NCI-H510A (cell line): Measurements from ENCODE around the gene SEL1L3.

Source experiments
- DNase-seq: peaks from one replicate; lab custom pipeline; 2025; lab: John Stamatoyannopoulos, UW

Gene SEL1L3

GRCh38 chr4:25816591-25817058 lies 46.2 kb downstream of the SEL1L3 start:
- DNase-seq: no peak

DNA sequence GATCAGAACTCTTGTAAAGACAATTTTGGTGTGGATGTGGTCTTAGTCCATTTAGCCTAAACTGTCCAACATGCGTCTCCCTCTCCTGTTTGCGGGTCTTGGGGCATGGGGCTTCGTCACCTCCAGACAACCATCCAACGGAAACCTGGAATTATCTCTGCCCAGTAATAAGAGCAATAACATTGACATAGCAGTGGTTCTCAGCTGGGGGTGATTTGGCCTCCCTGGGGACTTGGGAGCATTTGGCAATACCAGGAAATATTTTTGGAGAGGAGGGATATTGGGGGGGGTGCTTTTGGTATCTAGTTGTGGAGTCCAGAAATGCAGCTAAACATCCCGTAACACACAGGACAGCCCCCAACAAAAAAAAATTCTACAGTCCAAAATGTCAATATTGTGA lies 47.2 kb downstream of the SEL1L3 start:
- DNase-seq: no peak

GRCh38 chr4:25814301-25815136 lies 48.3 kb downstream of the SEL1L3 start:
- DNase-seq: no peak

GRCh38 chr4:25813448-25814106 lies 49.2 kb downstream of the SEL1L3 start:
- DNase-seq: no peak

DNA sequence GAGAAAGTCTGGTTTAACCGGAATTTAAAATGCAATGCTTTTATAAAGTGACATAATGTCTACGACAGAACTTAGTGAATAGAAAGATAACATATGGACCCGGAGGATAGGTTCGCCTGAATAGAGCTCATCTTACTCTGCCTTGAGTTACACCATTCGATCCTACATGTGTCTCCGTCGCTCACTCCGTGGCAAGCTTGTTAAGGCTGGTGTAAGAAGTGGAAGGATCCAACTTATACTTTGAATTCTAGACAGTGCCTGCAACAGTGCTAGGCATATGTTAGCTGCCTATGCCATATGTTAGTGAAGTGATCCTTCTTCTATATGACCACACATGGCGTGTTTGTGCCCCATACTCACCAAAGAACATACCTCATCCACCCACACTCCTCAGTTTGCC lies 50.9 kb downstream of the SEL1L3 start:
- no peak for DNase-seq

GRCh38 chr4:25811374-25811690 lies 51.5 kb downstream of the SEL1L3 start:
- DNase-seq: no peak

- no peak for DNase-seq
These were observed 52.1 kb downstream of the SEL1L3 start for GRCh38 chr4:25810461-25811373.

- no peak for DNase-seq
These were observed 52.8 kb downstream of the SEL1L3 start for GRCh38 chr4:25809996-25810395.

GRCh38 chr4:25807102-25807728 lies 55.6 kb downstream of the SEL1L3 start:
- no peak for DNase-seq

DNA sequence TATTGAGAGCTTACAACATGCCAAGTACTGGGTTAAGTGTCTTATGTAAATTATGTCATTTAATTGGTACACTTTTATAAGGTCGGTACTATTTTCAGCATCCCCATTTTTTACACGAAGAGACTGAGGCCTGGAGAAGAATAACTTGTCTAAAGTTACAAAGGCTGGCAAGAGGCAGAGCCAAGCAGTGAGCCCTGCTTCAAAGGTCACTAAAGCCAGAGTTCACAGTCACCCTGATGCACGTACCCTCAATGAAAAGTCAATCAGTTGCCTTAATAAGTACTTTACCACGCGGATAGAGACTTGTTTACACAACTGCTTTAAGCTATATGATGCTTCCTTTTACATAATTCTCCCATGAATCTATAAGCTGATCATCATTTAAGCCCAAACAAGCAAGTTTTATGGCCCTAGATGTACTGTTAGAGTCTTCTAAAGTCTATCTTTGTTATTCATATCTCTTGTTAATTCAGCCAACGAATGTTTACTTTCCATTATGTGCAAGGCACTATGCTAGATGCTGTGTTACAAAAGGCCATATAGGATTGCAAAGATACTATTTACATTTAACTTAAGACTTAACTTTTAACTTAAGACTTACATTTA lies 57.4 kb downstream of the SEL1L3 start:
- DNase-seq: no peak

GRCh38 chr4:25803720-25804225 lies 59.0 kb downstream of the SEL1L3 start:
- DNase-seq: no peak

DNA sequence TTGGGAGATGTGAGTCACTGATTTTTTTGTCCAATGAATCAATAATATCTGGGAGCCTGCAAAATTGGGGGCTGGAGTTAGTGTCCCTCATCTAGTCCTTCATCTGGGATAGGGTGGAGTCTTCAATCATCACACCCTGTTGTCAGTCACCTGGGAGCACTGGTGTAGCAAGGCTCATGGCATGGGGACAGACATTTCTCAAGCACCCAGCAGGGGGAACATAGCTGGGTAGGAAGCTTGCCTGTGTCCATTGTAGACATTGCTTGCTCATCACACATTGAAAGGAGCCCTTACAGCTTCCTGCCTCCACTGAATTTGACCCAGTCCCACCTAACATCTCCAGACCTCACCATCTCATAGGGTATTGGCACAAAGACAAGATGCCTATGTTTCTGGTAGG lies 61.2 kb downstream of the SEL1L3 start:
- no peak for DNase-seq

- DNase-seq: no peak
These were observed 62.5 kb downstream of the SEL1L3 start for GRCh38 chr4:25800245-25800644.

DNA sequence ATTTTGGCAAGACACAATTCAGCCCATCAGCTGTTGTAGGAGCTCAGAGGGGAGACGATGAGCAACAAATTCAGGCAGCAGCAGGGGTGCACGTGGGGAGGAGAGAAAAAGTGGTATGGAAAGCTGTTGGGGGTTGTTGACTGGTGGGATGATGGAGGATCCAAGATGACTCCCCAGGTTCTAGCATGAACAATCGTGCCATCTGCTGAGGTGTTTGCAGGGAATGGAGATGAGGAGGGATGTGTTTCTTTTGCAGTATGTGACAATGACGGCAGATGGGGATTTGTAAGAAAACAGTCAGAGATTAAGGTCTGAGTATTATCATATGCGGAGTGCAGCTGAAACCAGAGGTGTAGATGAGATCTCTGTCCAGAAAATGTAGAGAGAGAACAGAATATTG lies 63.3 kb downstream of the SEL1L3 start:
- DNase-seq: no peak

- no peak for DNase-seq
These were observed 65.7 kb downstream of the SEL1L3 start for GRCh38 chr4:25797136-25797535.

DNA sequence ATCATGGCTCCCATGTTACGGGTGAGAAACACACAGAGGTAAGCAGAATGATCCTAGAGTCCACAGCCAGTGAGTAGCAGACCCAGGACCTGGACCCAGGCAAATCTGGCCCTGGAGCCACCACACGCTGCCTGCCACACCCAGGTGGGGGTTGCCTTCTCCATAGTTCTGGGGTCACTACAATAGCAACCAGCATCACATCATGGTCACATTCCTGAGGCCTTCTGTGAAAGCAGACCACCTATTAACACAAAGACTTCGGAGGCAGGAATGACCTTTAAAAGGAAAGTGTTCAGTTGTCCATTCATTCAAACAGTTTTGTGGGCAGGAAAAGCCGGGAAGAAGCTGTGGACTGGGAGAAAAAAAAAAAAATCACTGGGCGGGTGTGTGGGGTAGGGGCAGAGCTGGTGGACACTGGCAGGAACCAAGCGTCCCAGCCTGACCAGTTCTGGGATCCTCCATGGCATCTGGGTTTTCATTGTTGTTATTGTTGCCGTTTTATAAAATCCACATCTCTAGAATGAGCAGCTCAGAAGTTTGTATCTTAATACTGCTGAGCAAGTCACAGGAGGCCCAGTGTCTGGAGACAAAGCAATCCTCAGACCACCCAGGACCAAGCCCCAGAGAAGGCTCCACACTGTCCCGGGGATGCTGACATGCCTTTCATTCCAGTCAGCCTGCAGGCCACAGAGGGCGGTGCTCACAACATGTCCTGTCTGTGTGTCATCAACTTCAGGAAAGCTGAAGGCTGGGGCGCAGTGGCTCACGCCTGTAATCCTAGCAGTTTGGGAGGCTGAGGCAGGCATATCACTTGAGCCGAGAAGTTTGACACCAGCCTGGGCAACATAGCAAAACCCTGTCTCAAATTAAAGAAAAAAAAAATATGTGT lies 67.0 kb downstream of the SEL1L3 start:
- DNase-seq: no peak

- DNase-seq: no peak
These were observed 67.7 kb downstream of the SEL1L3 start for GRCh38 chr4:25795091-25795490.

DNA sequence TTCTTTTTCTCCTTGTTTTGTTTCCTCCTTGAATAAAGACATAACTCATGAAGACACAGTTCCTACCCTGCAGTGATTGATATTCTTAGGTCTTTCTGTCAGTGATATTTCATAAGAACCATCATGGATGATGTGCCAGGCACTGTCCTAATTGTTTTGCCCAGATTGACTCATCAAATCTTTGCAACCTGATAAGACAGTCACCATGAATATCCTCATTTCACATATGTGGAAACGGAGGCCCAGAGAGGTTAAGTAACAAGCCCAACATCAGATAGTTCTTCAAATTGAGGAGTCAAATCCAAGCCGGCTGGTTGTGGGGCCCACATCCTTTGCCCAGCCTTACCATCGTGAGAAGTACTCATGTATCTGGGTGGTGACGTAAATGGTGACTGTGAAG lies 69.9 kb downstream of the SEL1L3 start:
- no peak for DNase-seq

DNA sequence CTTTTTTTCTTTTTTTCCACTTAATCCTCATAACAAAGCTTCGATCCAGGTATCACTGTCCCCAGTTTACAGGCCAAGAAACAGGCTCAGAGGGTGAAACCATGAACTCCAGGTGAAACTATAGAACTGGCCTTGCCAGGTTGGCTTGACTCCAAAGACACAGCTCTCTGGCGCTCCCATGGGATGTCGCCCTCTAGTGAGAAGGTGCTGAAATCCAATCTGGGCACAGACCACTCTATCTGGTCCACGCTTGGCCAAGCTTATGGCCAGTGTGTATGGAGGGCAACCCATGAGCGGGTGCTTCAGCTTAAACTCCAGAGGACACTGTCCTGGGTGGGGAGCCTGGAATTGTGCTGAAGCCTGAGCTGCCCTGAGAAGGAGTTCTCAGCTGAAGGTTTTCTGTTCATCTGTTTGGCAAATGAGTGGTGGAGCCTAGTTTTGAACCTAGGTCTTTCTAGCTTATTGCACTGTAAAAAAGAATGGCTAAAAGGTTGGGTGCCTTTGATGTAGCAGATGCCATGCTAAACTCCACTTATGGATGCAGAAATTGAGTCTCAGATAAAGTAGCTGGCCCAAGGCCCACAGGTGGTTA lies 70.5 kb downstream of the SEL1L3 start:
- DNase-seq: no peak

DNA sequence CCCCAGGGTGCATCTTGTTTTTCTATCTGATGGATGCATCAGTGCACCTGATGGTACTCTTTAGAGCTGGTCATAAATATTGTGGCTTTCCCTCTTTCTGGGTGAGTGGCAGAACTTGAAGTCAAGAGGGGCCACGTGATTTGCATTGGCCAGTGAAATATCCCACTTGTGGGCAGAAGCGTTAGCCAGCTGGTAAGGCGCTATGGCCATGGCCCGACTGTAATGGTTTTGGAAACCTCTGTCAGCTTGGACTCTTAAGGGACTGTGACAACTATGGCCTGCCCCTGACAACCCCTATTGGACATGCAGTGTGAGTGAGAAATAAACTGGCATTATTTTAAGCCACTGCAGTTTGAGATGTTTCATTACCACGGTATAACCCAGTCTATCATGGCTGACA lies 72.8 kb downstream of the SEL1L3 start:
- peak; percentile 49 for DNase-seq
